M059J (cell line): Measurements from ENCODE around the gene CFAP221. TPM values are rescaled to one million over a fixed set of nuclear protein-coding genes. Genes with fewer than 3 reads are reported as not detected.
A peak's percentile ranks its signal among the peaks of the same experiment; 100 is the strongest.
"Not testable (repeated sequence)": the region's sequence is repeated elsewhere in the genome, so short reads cannot be mapped to it uniquely, and the experiment has no call there.

Source experiments
- DNase-seq: peaks from one replicate; pipeline ENCODE4 v3.0.0-alpha.2; 2012; ENCODE audit warnings: low read depth
- total RNA-seq: library from RNA; depleted of rRNA; stranded (reverse); fragments of >200 nt; shearing (Covaris generic); gene quantifications from 2 replicates; pipeline ENCODE4 v1.2.3, GENCODE V29; 2014

Gene CFAP221
- total RNA-seq, 1 experiment from 2014 or later = 0.12 TPM

- no peak for DNase-seq
Observed at GRCh38 chr2:119586085-119586484, 41.8 kb downstream of the CFAP221 start.

GRCh38 chr2:119590873-119591272 is 46.6 kb downstream of the CFAP221 start:
- no peak for DNase-seq

- no peak for DNase-seq
Observed at GRCh38 chr2:119591523-119591922, 47.3 kb downstream of the CFAP221 start.

GRCh38 chr2:119592436-119592835 is 48.2 kb downstream of the CFAP221 start:
- DNase-seq = no peak

- no peak for DNase-seq
Observed at GRCh38 chr2:119596638-119597037, 52.4 kb downstream of the CFAP221 start.

GRCh38 chr2:119598596-119599263 is 54.5 kb downstream of the CFAP221 start:
- DNase-seq = peak; percentile 49

- DNase-seq = no peak
Observed at GRCh38 chr2:119599384-119599783, 55.1 kb downstream of the CFAP221 start.

GRCh38 chr2:119605096-119605495 is 60.8 kb downstream of the CFAP221 start:
- no peak for DNase-seq

- DNase-seq = no peak
Observed at GRCh38 chr2:119606674-119607073, 62.4 kb downstream of the CFAP221 start.

GRCh38 chr2:119608553-119608952 is 64.3 kb downstream of the CFAP221 start:
- DNase-seq = peak; percentile 72

GRCh38 chr2:119609337-119609736 is 65.1 kb downstream of the CFAP221 start:
- no peak for DNase-seq

- DNase-seq = not testable (repeated sequence)
Observed at GRCh38 chr2:119614140-119614539, 69.9 kb downstream of the CFAP221 start.

GRCh38 chr2:119616421-119616820 is 72.2 kb downstream of the CFAP221 start:
- DNase-seq = no peak

GRCh38 chr2:119617455-119617854 is 73.2 kb downstream of the CFAP221 start:
- DNase-seq = no peak

- DNase-seq = not testable (repeated sequence)
Observed at GRCh38 chr2:119618725-119619124, 74.5 kb downstream of the CFAP221 start.

- no peak for DNase-seq
Observed at GRCh38 chr2:119625226-119625625, 81.0 kb downstream of the CFAP221 start.

GRCh38 chr2:119629323-119629825 is 85.1 kb downstream of the CFAP221 start:
- no peak for DNase-seq

GRCh38 chr2:119630121-119630520 is 85.9 kb downstream of the CFAP221 start:
- no peak for DNase-seq

- DNase-seq = no peak
Observed at GRCh38 chr2:119637371-119637770, 93.1 kb downstream of the CFAP221 start.

- DNase-seq = no peak
Observed at GRCh38 chr2:119638246-119638645, 94.0 kb downstream of the CFAP221 start.

- DNase-seq = no peak
Observed at GRCh38 chr2:119638685-119639554, 94.7 kb downstream of the CFAP221 start.

- peak; percentile 74 for DNase-seq
Observed at GRCh38 chr2:119641562-119642258, 97.5 kb downstream of the CFAP221 start.
